SK-N-SH (cell line): Measurements from ENCODE around the gene NAA40. TPM values are rescaled to one million over a fixed set of nuclear protein-coding genes. Genes with fewer than 3 reads are reported as not detected.

Experiments
- CTCF ChIA-PET: fragments of 300-600, 350-600 bp; formaldehyde crosslinking; extraction: SDS; loops from one replicate; lab custom pipeline; 2021; lab: Yijun Ruan, JAX
- POLR2A ChIA-PET: fragments of 350-600 bp; sonication (Branson Sonifier 250); formaldehyde crosslinking; extraction: SDS; loops from one replicate; lab custom pipeline; 2020; ENCODE audit warnings: antibody characterized with exemption, inconsistent platforms; lab: Yijun Ruan, JAX
- DNase-seq: peaks from one replicate; pipeline ENCODE4 v3.0.0; 2012
- H2AFZ ChIP-seq: fragments of 200-600 bp; sonication (generic); 2 replicates; pipeline ENCODE4 v1.8.1; 2016; ENCODE audit warnings: antibody characterized with exemption, mild to moderate bottlenecking, low read depth
- H3F3A ChIP-seq: fragments of 200-600 bp; sonication (generic); replicated peaks from 2 replicates; pipeline ENCODE3; 2016; ENCODE audit warnings: antibody characterized with exemption, mild to moderate bottlenecking; ENCODE audit not compliant: insufficient read depth
- H3K27ac ChIP-seq, 2 experiments: fragments of 200-500 bp in 1 of 2; fragments of 200-600 bp in 1 of 2; sonication (Bioruptor generic) in 1 of 2; sonication (generic), shearing (Covaris generic) in 1 of 2; 2 replicates each; pipeline versions ENCODE4 v1.5.1 to v1.6.1; 2014 to 2016; ENCODE audit warnings: low read depth in 2 of 2, inconsistent platforms in 1 of 2, low read length in 1 of 2, mild to moderate bottlenecking in 1 of 2, mixed read lengths in 1 of 2
- H3K27me3 ChIP-seq: fragments of 200-600 bp; sonication (generic), shearing (Covaris generic); 2 replicates; pipeline ENCODE4 v1.6.1; 2016; ENCODE audit warnings: mixed run types; ENCODE audit not compliant: insufficient read depth
- H3K36me3 ChIP-seq, 2 experiments: fragments of 200-500 bp in 1 of 2; fragments of 200-600 bp in 1 of 2; sonication (Bioruptor generic) in 1 of 2; sonication (generic) in 1 of 2; replicated peaks in 1 of 2; 2 replicates each; pipeline versions ENCODE3 to v1.5.1; 2014 to 2016; ENCODE audit warnings: low read length in 1 of 2, mild to moderate bottlenecking in 1 of 2; ENCODE audit not compliant: insufficient read depth in 2 of 2, control insufficient read depth in 1 of 2
- H3K4me1 ChIP-seq, 2 experiments: fragments of 200-500 bp in 1 of 2; fragments of 200-600 bp in 1 of 2; sonication (Bioruptor generic) in 1 of 2; sonication (generic), shearing (Covaris generic) in 1 of 2; 2 replicates each; pipeline versions ENCODE4 v1.5.1 to v1.6.1; 2014 to 2016; ENCODE audit warnings: low read depth in 1 of 2, low read length in 1 of 2, mixed run types in 1 of 2; ENCODE audit not compliant: insufficient read depth in 2 of 2, control insufficient read depth in 1 of 2
- H3K4me2 ChIP-seq: fragments of 200-600 bp; sonication (generic), shearing (Covaris generic); 2 replicates; pipeline ENCODE4 v1.6.1; 2017; ENCODE audit warnings: mixed run types
- H3K4me3 ChIP-seq, 2 experiments: fragments of 200-500 bp in 1 of 2; fragments of 200-600 bp in 1 of 2; sonication (Bioruptor generic) in 1 of 2; sonication (generic), shearing (Covaris generic) in 1 of 2; 2 replicates each; pipeline versions ENCODE4 v1.5.1 to v1.8.1; 2014 to 2016; ENCODE audit warnings: low read depth in 2 of 2, inconsistent platforms in 1 of 2, low read length in 1 of 2, mild to moderate bottlenecking in 1 of 2, mixed read lengths in 1 of 2, moderate library complexity in 1 of 2
- H3K79me2 ChIP-seq: fragments of 200-600 bp; sonication (generic); 2 replicates; pipeline ENCODE4 v1.8.1; 2017; ENCODE audit warnings: mild to moderate bottlenecking; ENCODE audit not compliant: insufficient read depth
- H3K9ac ChIP-seq: fragments of 200-600 bp; sonication (generic); 2 replicates; pipeline ENCODE4 v1.6.1; 2017; ENCODE audit warnings: mixed run types
- H3K9me2 ChIP-seq: fragments of 200-600 bp; sonication (generic); 2 replicates; pipeline ENCODE4 v1.6.1; 2017; ENCODE audit warnings: mixed run types
- H3K9me3 ChIP-seq: fragments of 200-600 bp; sonication (generic); 2 replicates; pipeline ENCODE4 v1.6.1; 2017; ENCODE audit warnings: mixed run types, mild to moderate bottlenecking, moderate library complexity
- H4K20me1 ChIP-seq: fragments of 200-600 bp; sonication (generic); 2 replicates; pipeline ENCODE4 v1.6.1; 2017; ENCODE audit warnings: mild to moderate bottlenecking, mixed run types; ENCODE audit not compliant: insufficient read depth
- ELF1 ChIP-seq: IDR thresholded peaks from 2 replicates; pipeline ENCODE4 v1.4.0; 2012
- EP300 ChIP-seq, 2 experiments: IDR thresholded peaks; 2 replicates each; pipeline versions ENCODE4 v1.4.0 to v1.6.1; 2012; ENCODE audit warnings: borderline replicate concordance in 1 of 2, low read depth in 1 of 2, low read length in 1 of 2
- FOXM1 ChIP-seq: IDR thresholded peaks from 2 replicates; pipeline ENCODE4 v1.4.0; 2012; ENCODE audit warnings: low read depth, mild to moderate bottlenecking
- GABPA ChIP-seq: IDR thresholded peaks from 2 replicates; pipeline ENCODE4 v1.4.0; 2012; ENCODE audit warnings: low read depth, mild to moderate bottlenecking
- MEF2A ChIP-seq: IDR thresholded peaks from 2 replicates; pipeline ENCODE4 v1.4.0; 2012; ENCODE audit warnings: low read depth, borderline replicate concordance
- MXI1 ChIP-seq: IDR thresholded peaks from 2 replicates; pipeline ENCODE4 v1.6.1; 2012; ENCODE audit warnings: mild to moderate bottlenecking, low read depth, low read length, improper control_type of control experiment
- REST ChIP-seq: IDR thresholded peaks from 2 replicates; pipeline ENCODE4 v1.6.1; 2012; ENCODE audit warnings: mild to moderate bottlenecking, low read depth, low read length, moderate library complexity
- SMC3 ChIP-seq: IDR thresholded peaks from 2 replicates; pipeline ENCODE4 v1.6.1; 2012; ENCODE audit warnings: low read depth, low read length, improper control_type of control experiment
- TAF1 ChIP-seq: IDR thresholded peaks from 2 replicates; pipeline ENCODE4 v1.6.1; 2012; ENCODE audit warnings: low read depth, mild to moderate bottlenecking, low read length, moderate library complexity, borderline replicate concordance
- YY1 ChIP-seq: IDR thresholded peaks from 2 replicates; pipeline ENCODE4 v1.4.0; 2012; ENCODE audit warnings: low read depth, mild to moderate bottlenecking
- WGBS: methylation state at CpG from one replicate; pipeline ENCODE4 v1.1.6; 2017; ENCODE audit warnings: low lambda C conversion rate; 5-methylcytosine and 5-hydroxymethylcytosine counted together
- polyA plus RNA-seq, 3 experiments: library from polyadenylated mRNA; depleted of rRNA; stranded (reverse); fragments of >200 nt; gene quantifications; 2 replicates each; pipeline ENCODE4 v1.2.3, GENCODE V29; 2012
- TF ChIP-seq, protein P1 (sequence below): IDR thresholded peaks from 2 replicates; pipeline ENCODE4 v1.4.0; 2012; ENCODE audit warnings: low read depth, borderline replicate concordance
- TF ChIP-seq, protein P2 (sequence below): fragments of 150-350 bp; IDR thresholded peaks from 2 replicates; pipeline ENCODE4 v1.6.1; 2017; ENCODE audit warnings: antibody characterized with exemption, low read length, low read depth, borderline replicate concordance

Gene NAA40
- polyA plus RNA-seq, 1 of the 3 experiments (the other 2 are of a cell fraction) = 33.0 TPM

DNA sequence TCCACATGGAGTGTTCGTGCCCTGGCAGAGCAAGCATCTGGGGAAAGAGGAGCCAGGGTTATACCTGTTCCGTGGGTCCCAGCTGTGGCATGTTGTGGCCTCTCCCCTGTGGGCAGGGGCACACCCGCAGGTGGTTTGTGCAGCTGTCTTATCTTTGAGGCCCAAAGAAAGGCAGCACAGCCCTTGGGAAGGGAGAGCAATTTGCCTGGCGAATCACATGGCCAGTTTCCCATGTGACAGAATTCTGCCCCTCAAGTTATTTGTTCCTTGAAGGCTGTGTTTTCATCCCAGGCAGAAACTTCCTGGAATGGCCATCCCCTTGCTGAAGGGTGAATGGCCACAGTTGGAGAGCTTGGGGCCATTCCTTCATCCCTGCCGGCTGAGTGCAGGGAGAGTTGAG is 19.2 kb downstream of the NAA40 start:
- DNase-seq = no peak
- Histone ChIP-seq H3K27ac (no peak overlapping the region), H3K27me3 (no peaks in the 10 kb centered on the region), H3K9ac (no peak overlapping the region), H3F3A (no peaks in the 10 kb centered on the region), H3K4me3 (no peak overlapping the region), H3K4me2 (no peak overlapping the region), H3K9me2 (no peaks in the 10 kb centered on the region), H3K4me1 (peaks cover 0 to 16% of the 10 kb centered on the region in 2 experiments; a peak in 1 of 4 replicates), H3K36me3 (peaks cover 8 to 37% of the 10 kb centered on the region in 2 experiments), H3K9me3 (no peaks in the 10 kb centered on the region), H2AFZ (no peak overlapping the region), H4K20me1 (no peaks in the 10 kb centered on the region), H3K79me2 (no peaks in the 10 kb centered on the region)
- no peak for TF ChIP-seq REST
- TF ChIP-seq, protein P1, sequence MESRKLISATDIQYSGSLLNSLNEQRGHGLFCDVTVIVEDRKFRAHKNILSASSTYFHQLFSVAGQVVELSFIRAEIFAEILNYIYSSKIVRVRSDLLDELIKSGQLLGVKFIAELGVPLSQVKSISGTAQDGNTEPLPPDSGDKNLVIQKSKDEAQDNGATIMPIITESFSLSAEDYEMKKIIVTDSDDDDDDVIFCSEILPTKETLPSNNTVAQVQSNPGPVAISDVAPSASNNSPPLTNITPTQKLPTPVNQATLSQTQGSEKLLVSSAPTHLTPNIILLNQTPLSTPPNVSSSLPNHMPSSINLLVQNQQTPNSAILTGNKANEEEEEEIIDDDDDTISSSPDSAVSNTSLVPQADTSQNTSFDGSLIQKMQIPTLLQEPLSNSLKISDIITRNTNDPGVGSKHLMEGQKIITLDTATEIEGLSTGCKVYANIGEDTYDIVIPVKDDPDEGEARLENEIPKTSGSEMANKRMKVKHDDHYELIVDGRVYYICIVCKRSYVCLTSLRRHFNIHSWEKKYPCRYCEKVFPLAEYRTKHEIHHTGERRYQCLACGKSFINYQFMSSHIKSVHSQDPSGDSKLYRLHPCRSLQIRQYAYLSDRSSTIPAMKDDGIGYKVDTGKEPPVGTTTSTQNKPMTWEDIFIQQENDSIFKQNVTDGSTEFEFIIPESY = no peak
- TF ChIP-seq YY1 = no peak
- no peak for TF ChIP-seq ELF1
- no peak for TF ChIP-seq EP300 (IDR thresholded peaks at IDR 0.05; ENCODE audit: borderline replicate concordance in 1 of 2, low read depth in 1 of 2, low read length in 1 of 2)
- TF ChIP-seq FOXM1 = no peak
- TF ChIP-seq, protein P2, sequence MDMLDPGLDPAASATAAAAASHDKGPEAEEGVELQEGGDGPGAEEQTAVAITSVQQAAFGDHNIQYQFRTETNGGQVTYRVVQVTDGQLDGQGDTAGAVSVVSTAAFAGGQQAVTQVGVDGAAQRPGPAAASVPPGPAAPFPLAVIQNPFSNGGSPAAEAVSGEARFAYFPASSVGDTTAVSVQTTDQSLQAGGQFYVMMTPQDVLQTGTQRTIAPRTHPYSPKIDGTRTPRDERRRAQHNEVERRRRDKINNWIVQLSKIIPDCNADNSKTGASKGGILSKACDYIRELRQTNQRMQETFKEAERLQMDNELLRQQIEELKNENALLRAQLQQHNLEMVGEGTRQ = no peak
- no peak for TF ChIP-seq MXI1
- TF ChIP-seq MEF2A = no peak
- TF ChIP-seq GABPA = no peak
- no peak for TF ChIP-seq TAF1
- TF ChIP-seq SMC3 = no peak
- 100% methylated on average over 4 of the region's 5 CpGs for WGBS
- CTCF ChIA-PET = interaction anchor here (0.6 to 7.1 kb wide), 4 partner anchors 12 to 195 kb away, joined by 3 to 41 read pairs (median 3); no protein-coding TSS in a partner anchor
- POLR2A ChIA-PET = no interaction called here
